ENCODE results near the gene FGF11. TPM values are rescaled to one million over a fixed set of nuclear protein-coding genes. Genes with fewer than 3 reads are reported as not detected.

The FGF11 gene
- total RNA-seq, 1 donor from 2014 or later, result 4.8 TPM

GRCh38 chr17:7443499-7444485 lies 4.5 kb downstream of the FGF11 start:
- DNase-seq, result no peak
- H3K27ac Mint-ChIP-seq (ENCODE audit: unreplicated experiment), result no peak overlapping the region
- no peak overlapping the region for H3K4me3 Mint-ChIP-seq (ENCODE audit: unreplicated experiment)
- H3K9me3 Mint-ChIP-seq (ENCODE audit: unreplicated experiment), result peaks cover 17% of the 10 kb centered on the region
- peaks cover 4% of the 10 kb centered on the region for H3K36me3 Mint-ChIP-seq (ENCODE audit: unreplicated experiment)
- H3K4me1 Mint-ChIP-seq (ENCODE audit: low read depth, unreplicated experiment), result peaks cover 5% of the 10 kb centered on the region
- peaks cover 25% of the 10 kb centered on the region for H3K27me3 Mint-ChIP-seq (ENCODE audit: unreplicated experiment)
- no peak for TF ChIP-seq CTCF (IDR thresholded peaks at IDR 0.05; ENCODE audit: partially characterized antibody, unreplicated experiment)

DNA sequence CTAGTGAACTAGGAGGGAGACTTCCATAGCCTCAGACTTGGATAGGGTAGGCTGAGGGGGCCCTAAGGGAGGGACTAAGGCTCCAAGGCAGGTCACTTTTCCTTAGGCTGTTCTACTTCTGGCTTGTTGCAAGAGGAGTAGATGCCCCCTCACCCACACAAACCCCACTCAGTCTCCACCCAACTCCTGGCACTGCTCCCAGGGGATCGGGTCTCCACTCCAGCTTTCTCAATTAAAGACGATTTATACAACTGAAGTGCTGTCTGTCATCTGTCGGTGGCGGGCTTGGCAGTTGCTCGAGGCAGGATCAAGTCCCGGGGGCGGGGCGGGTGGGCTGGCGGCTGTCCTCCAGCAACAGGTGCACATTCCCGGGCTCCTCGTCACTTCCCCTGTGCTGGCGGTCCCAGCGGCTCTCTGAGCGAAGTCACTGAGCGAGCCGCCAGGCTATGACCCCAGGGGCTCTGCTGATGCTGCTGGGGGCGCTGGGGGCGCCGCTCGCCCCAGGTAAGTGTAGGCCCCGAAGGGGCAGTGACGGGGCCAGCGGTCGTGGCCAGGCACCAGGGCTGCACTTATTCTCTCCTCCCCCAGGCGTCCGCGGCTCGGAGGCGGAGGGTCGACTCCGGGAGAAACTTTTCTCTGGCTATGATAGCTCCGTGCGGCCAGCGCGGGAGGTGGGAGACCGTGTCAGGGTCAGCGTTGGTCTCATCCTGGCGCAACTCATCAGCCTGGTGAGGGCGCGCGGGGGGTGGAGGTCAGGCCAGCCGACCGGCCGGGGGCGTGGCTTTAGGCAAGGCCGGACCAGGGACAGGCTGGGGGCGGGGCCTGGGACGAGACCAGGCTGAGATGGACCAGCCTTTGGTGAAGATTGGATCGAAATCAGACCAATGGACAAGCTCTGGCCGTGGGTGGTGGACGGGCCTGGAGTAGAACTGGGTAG lies 5.6 kb downstream of the FGF11 start, which contains the start of gene CHRNB1:
Gene CHRNB1, plus strand, starts transcription at position 380 of the 937 bp plus-strand sequence. Its CDS starts 67 bp downstream, at position 447.
- peaks cover 4% of the 10 kb centered on the region for H3K4me1 Mint-ChIP-seq (ENCODE audit: low read depth, unreplicated experiment)
- no peak for TF ChIP-seq CTCF (IDR thresholded peaks at IDR 0.05; ENCODE audit: partially characterized antibody, unreplicated experiment)
- H3K4me3 Mint-ChIP-seq (ENCODE audit: unreplicated experiment), result peak within 1 kb of the TSS; percentile 85
- peaks cover 15% of the 10 kb centered on the region for H3K9me3 Mint-ChIP-seq (ENCODE audit: unreplicated experiment)
- peak; percentile 84 for DNase-seq
- no peak within 1 kb of the TSS for H3K27ac Mint-ChIP-seq (ENCODE audit: unreplicated experiment)
- H3K27me3 Mint-ChIP-seq (ENCODE audit: unreplicated experiment), result peaks cover 20% of the 10 kb centered on the region
- peaks cover 5% of the 10 kb centered on the region for H3K36me3 Mint-ChIP-seq (ENCODE audit: unreplicated experiment)

- H3K4me3 Mint-ChIP-seq (ENCODE audit: unreplicated experiment), result peak overlapping the region; percentile 85
- peaks cover 4% of the 10 kb centered on the region for H3K4me1 Mint-ChIP-seq (ENCODE audit: low read depth, unreplicated experiment)
- H3K36me3 Mint-ChIP-seq (ENCODE audit: unreplicated experiment), result peaks cover 5% of the 10 kb centered on the region
- peaks cover 15% of the 10 kb centered on the region for H3K9me3 Mint-ChIP-seq (ENCODE audit: unreplicated experiment)
- peak; percentile 34 for DNase-seq
- H3K27me3 Mint-ChIP-seq (ENCODE audit: unreplicated experiment), result peaks cover 20% of the 10 kb centered on the region
- H3K27ac Mint-ChIP-seq (ENCODE audit: unreplicated experiment), result no peak overlapping the region
- no peak for TF ChIP-seq CTCF (IDR thresholded peaks at IDR 0.05; ENCODE audit: partially characterized antibody, unreplicated experiment)
Observed at GRCh38 chr17:7445619-7445968, 6.3 kb downstream of the FGF11 start.

GRCh38 chr17:7448461-7448860 lies 9.1 kb downstream of the FGF11 start:
- H3K27me3 Mint-ChIP-seq (ENCODE audit: unreplicated experiment), result peaks cover 19% of the 10 kb centered on the region
- peak overlapping the region; percentile 4 for H3K4me3 Mint-ChIP-seq (ENCODE audit: unreplicated experiment)
- peaks cover 14% of the 10 kb centered on the region for H3K9me3 Mint-ChIP-seq (ENCODE audit: unreplicated experiment)
- TF ChIP-seq CTCF (IDR thresholded peaks at IDR 0.05; ENCODE audit: partially characterized antibody, unreplicated experiment), result no peak
- H3K4me1 Mint-ChIP-seq (ENCODE audit: low read depth, unreplicated experiment), result no peaks in the 10 kb centered on the region
- no peak for DNase-seq
- H3K27ac Mint-ChIP-seq (ENCODE audit: unreplicated experiment), result no peak overlapping the region
- H3K36me3 Mint-ChIP-seq (ENCODE audit: unreplicated experiment), result peaks cover 5% of the 10 kb centered on the region

All from glutamatergic neuron (in vitro differentiated cells).